ENCODE measurements around the gene SIK3.

SIK3 gene

GRCh38 chr11:116997071-116997470 is 101.2 kb downstream of the SIK3 start:
- DNase-seq, result no peak

GRCh38 chr11:116994195-116994594 is 104.0 kb downstream of the SIK3 start:
- DNase-seq, result no peak

GRCh38 chr11:116993599-116993998 is 104.6 kb downstream of the SIK3 start:
- DNase-seq, result no peak

DNA sequence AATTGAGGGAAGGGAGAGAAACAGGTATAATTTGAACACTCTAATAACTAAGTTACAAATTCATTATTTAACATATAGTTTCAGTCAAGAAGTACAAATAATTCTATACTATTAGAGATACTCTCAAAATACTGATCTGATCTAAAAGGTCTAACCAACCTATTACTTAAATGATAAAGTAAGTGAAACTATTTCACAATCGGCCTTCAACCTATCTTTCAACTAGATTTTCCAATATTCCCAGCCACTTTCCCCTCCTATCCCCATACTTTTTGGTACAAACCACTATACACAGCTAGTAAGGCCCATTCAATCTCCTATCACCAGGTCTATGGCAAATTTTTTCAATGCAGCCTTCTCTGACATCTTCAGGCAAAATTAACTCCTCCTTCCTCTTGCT is 106.7 kb downstream of the SIK3 start:
- no peak for DNase-seq

- DNase-seq, result no peak
These were observed 107.4 kb downstream of the SIK3 start for GRCh38 chr11:116990811-116991210.

- DNase-seq, result no peak
These were observed 108.2 kb downstream of the SIK3 start for GRCh38 chr11:116990061-116990473.

GRCh38 chr11:116989184-116989583 is 109.0 kb downstream of the SIK3 start:
- no peak for DNase-seq

DNA sequence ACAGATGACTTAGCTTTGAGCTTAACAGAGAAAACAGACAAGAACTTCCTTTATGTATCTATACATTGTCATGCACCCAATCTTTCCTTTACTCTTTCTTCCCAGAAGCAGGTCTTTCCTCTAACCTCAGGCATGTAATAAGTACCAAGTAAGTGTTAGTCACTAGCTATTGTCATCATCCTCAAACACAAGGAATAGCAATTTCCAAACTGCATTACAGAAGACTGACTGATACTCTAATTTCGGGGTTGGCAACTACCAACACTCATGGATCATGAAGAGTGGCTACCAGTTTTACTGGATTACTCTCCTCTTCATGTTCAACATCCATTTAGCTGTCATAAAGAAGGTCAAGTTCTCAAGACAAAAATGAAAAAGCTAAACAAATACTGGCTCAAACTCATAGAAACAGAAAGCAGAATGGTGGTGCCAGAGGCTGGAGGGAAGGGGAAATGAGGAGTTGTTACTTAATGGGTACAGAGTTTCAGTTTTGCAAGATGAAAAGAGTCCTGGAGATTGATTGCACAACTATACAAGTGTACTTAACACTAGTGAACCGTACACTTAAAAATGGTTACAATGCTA is 111.6 kb downstream of the SIK3 start:
- no peak for DNase-seq

- no peak for DNase-seq
These were observed 113.6 kb downstream of the SIK3 start for GRCh38 chr11:116984589-116984988.

DNA sequence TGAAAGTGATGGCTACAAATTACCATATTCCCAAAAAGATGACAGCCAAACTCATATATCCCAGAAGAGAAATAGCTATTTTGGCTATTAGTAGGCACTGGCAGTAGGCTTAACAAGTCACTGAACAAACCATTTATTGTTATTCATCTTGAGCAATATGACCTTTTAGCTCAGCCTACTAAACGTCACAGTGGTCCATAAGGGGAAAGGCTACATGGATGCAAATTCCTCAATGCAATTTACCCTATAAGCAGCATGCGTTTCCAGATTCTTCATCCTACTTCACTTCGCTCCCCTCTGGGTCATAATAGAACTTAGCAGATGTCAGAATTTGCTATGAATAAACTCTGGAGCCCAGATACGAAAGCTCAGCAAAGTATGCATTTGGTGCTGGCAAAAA is 114.0 kb downstream of the SIK3 start:
- no peak for DNase-seq

- DNase-seq, result no peak
These were observed 116.9 kb downstream of the SIK3 start for GRCh38 chr11:116981266-116981885.

DNA sequence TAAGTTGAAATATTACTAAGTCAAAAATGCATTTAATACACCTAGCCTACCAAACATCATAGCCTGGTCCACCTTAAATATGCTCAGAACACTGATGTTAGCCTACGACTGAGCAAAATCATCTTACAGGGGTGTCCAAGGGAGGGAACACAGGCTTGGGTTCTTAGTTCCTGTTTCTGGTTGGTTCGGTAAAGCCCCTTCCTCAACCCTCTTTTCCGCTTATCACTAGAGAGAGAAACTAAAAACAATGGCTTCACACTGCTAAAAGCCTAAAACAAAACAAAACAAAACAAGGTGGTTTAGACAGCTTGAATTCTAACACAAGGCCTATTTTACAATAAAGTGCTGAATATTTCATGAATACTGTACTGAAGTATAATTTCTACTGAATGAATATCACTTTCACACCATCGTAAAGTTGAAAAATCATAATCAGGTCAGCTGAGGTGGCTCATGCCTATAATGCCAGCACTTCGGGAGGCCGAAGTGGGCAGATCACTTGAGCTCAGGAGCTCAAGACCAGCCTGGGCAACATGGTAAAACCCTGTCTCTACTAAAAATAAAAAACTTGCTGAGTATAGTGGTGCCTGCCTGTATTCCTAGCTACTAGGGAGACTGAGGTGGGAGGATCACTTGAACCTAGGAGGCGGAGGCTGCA is 118.0 kb downstream of the SIK3 start:
- DNase-seq, result no peak

- DNase-seq, result no peak
These were observed 121.2 kb downstream of the SIK3 start for GRCh38 chr11:116976941-116977570.

- no peak for DNase-seq
These were observed 122.6 kb downstream of the SIK3 start for GRCh38 chr11:116975661-116976060.

- no peak for DNase-seq
These were observed 125.0 kb downstream of the SIK3 start for GRCh38 chr11:116973270-116973669.

DNA sequence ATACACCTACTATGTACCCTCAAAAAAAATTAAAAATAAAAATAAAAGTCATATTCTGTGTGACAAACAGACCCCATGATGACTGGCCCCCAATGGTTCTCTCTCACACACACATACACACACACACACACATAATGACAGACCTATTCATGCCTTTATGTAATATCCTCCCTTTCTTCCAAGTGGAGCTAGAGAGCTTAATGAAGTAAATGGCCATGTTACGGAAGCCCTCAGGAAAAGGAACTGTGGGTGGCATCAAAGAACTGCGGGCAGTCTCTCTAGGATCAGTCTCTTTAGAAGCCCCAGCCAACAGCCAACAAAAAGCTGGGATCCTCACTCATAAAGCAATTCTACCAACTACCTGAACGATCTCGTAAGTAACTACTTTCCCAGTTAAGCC is 125.5 kb downstream of the SIK3 start:
- DNase-seq, result no peak

GRCh38 chr11:116970485-116971292 is 127.5 kb downstream of the SIK3 start:
- DNase-seq, result no peak

DNA sequence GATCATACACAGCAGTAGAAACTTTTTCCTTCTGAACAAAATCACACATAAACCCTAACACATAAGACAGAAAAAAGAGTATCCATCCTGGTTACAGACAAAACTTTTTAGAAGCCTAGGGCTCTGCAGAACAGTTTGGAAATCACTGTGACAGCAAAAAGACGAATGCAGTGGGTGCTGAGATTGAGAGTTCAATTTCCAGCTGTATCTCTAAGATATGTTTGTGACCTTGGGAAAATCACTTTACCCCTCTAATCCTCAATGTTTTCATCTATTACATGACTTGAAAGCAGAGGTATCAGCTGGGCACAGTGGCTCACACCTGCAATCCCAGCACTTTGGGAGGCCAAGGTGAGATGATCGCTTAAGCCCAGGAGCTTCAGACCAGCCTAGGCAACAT is 128.5 kb downstream of the SIK3 start:
- no peak for DNase-seq

DNA sequence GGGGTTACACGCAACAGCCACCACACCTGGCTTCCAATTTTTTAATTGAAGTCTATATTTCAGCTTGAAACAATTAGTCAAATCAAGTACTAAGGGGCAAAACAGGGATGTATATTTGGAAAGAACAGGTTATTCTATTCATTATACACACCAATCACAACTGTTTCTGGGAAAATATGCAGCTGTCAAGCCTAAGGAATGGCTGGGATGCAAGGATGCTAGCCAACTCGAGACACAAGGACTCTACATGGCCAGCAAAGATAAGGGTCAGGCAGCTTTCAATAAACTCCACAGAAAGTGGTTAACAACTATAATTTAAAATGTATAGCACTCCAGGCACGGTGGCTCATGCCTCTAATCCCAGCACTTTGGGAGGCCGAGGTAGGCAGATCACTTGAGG is 134.0 kb downstream of the SIK3 start:
- no peak for DNase-seq

DNA sequence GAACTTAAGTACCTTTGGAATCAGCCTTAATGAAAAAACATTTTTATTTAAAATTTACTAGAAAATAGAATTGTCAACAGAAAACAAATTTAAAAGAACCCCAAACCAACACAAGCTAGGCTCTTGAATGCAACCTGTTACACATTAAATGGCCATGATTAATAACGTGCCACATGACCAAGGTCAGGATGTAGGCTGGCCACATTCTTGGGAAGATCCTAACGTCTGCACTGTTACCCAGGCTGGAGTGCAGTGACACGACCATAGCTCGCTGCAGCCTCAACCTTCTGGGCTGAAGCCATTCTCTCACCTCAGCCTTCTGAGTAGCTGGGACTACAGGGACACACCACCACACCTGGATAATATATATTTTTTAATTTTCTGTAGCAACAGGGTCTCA is 134.4 kb downstream of the SIK3 start:
- DNase-seq, result no peak

DNA sequence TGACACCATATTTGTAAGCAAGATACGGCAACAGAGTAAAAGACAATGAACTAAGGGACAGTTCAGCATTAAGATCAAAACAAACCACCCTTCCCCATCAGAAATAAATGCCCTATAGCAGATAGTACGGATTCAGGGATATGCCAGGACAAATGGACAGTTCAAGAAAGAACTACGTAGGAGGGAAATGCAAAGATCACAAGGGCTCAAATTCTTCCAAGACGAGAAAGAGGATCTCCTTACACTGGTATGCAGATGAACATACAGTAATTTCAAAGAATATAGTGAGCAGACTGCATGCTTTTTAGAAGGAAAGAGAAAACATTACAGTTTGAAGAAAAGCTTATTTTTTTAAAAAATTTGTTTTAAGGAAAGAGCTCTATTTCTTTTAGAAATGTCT is 136.1 kb downstream of the SIK3 start:
- no peak for DNase-seq

DNA sequence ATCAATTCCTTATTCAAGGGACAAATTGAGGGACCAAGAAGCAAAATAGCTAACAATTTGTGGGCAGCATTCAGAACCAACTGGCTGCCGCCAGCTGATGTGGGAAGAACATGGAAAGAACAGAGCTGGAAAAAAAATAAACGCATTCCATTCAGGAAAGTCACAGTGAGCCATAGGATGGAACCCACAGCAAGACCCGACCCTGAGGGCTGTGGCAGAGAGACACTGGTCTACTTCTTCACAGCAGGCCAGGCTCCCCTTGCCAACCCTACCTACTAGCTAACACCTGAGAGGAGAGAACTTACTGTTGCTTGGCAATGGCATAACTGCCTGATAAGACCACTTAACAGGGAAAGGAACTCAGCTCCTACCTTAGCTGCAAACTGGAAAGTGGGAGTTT is 137.3 kb downstream of the SIK3 start:
- DNase-seq, result no peak

GRCh38 chr11:116958246-116958645 is 140.0 kb downstream of the SIK3 start:
- no peak for DNase-seq

All from activated CD8-positive, alpha-beta memory T cell treated with anti-CD3 and anti-CD28 coated beads for 24 hours (primary cell).